H1 (cell line): ENCODE results near the gene HTRA2.

ENCODE experiments used
- CBX5 ChIP-seq: fragments of 300-800, 300-1000 bp; sonication (generic); IDR thresholded peaks from 2 replicates; pipeline ENCODE4 v1.7.1; 2016; ENCODE audit warnings: antibody characterized with exemption, low read length, low read depth
- CEBPB ChIP-seq: IDR thresholded peaks from 2 replicates; pipeline ENCODE4 v1.6.1; 2012; ENCODE audit warnings: low read depth, low read length
- CTCF ChIP-seq, 3 experiments: IDR thresholded peaks; 1 replicate in 2 of 3; 2 replicates in 1 of 3; pipeline versions ENCODE4 v1.5.1 to v1.6.1; 2011; ENCODE audit warnings: low read length in 3 of 3, mild to moderate bottlenecking in 3 of 3, inconsistent platforms in 2 of 3, low read depth in 1 of 3, moderate library complexity in 1 of 3; ENCODE audit not compliant: insufficient read depth in 1 of 3; ENCODE audit errors: control extremely low read depth in 1 of 3
- GTF2F1 ChIP-seq: IDR thresholded peaks from 2 replicates; pipeline ENCODE4 v1.6.1; 2012; ENCODE audit warnings: low read depth, low read length, improper control_type of control experiment, borderline replicate concordance
- SAP30 ChIP-seq: fragments of 300-600 bp; sonication (generic); IDR thresholded peaks from 2 replicates; pipeline ENCODE4 v1.7.1; 2012; ENCODE audit warnings: low read length, moderate library complexity, mild to moderate bottlenecking, inconsistent platforms; ENCODE audit not compliant: insufficient read depth, insufficient replicate concordance

DNA sequence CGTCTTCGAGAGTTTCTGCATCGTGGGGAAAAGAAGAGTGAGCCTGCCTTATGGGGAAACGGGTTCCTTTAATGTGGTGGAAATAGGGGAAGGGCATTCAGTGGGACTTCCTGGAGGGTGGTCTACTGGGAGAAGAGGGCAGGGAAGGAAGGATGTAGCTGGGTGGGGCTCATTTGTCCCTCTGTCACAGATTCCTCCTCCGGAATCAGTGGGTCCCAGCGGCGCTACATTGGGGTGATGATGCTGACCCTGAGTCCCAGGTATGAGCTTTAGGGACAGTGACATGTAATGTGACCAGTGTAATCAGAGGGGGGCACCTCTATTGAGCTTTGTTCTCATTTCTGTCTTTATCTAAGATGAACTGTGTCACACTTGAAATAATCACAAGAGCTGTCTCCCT is 1.9 kb downstream of the HTRA2 start:
- TF ChIP-seq SAP30, result no peak
- TF ChIP-seq CTCF (IDR thresholded peaks at IDR 0.05; ENCODE audit: control extremely low read depth in 1 of 3, insufficient read depth in 1 of 3, low read depth in 1 of 3, low read length in 3 of 3), result no peak
- no peak for TF ChIP-seq CEBPB
- TF ChIP-seq GTF2F1, result no peak
- no peak for TF ChIP-seq CBX5
